HEK293 (cell line): Measurements from ENCODE around the gene AAK1.

Experiments used
- CTCF ChIA-PET: fragments of 350-600 bp; formaldehyde crosslinking; extraction: SDS; loops from one replicate; lab custom pipeline; 2021; ENCODE audit warnings: antibody characterized with exemption; lab: Yijun Ruan, JAX
- POLR2A ChIA-PET: fragments of 300-600 bp; formaldehyde crosslinking; extraction: SDS; loops from one replicate; lab custom pipeline; 2020; ENCODE audit warnings: antibody characterized with exemption, inconsistent platforms; lab: Yijun Ruan, JAX
- H3K27ac ChIP-seq: fragments of 200-500 bp; sonication (Bioruptor generic); 2 replicates; pipeline ENCODE4 v1.5.1; 2014; ENCODE audit warnings: low read depth, low read length, control low read depth, inconsistent platforms; ENCODE audit errors: extremely low read depth
- H3K36me3 ChIP-seq, 2 experiments: fragments of 200-500 bp in 1 of 2; sonication (Bioruptor generic) in 1 of 2; 1 replicate in 1 of 2; 2 replicates in 1 of 2; pipeline ENCODE4 v1.5.1; 2014 to 2017; ENCODE audit warnings: inconsistent platforms in 2 of 2, low read length in 2 of 2; ENCODE audit not compliant: control insufficient read depth in 2 of 2, insufficient read depth in 1 of 2
- H3K4me1 ChIP-seq: fragments of 200-500 bp; sonication (Bioruptor generic); 2 replicates; pipeline ENCODE4 v1.5.1; 2014; ENCODE audit warnings: mild to moderate bottlenecking, low read length, inconsistent platforms; ENCODE audit not compliant: control insufficient read depth, insufficient read depth
- H3K4me3 ChIP-seq: 2 replicates; pipeline ENCODE4 v1.5.1; 2011; ENCODE audit warnings: low read depth, mild to moderate bottlenecking, control low read depth, low read length, moderate library complexity
- H3K9me3 ChIP-seq: fragments of 200-500 bp; sonication (Bioruptor generic); 2 replicates; pipeline ENCODE4 v1.5.1; 2014; ENCODE audit warnings: low read depth, low read length, inconsistent platforms; ENCODE audit not compliant: control insufficient read depth, insufficient read depth
- BCL11A ChIP-seq: fragments of 450-650 bp; formaldehyde crosslinking; IDR thresholded peaks from 2 replicates; pipeline ENCODE4 v1.5.1; 2016; ENCODE audit warnings: low read depth, missing biosample characterization, missing genetic modification characterization
- BCL11B ChIP-seq: fragments of 450-650 bp; formaldehyde crosslinking; IDR thresholded peaks from 2 replicates; pipeline ENCODE4 v1.5.1; 2016; ENCODE audit warnings: low read depth, missing biosample characterization, missing genetic modification characterization
- BCL6B ChIP-seq: fragments of 450-650 bp; formaldehyde crosslinking; IDR thresholded peaks from 2 replicates; pipeline ENCODE4 v1.5.1; 2017; ENCODE audit warnings: missing biosample characterization, missing genetic modification characterization
- IKZF3 ChIP-seq: fragments of 450-650 bp; IDR thresholded peaks from 2 replicates; pipeline ENCODE4 v1.5.0; 2018; ENCODE audit warnings: missing biosample characterization, mild to moderate bottlenecking, missing genetic modification characterization, moderate library complexity
- KLF17 ChIP-seq: fragments of 450-650 bp; formaldehyde crosslinking; IDR thresholded peaks from 2 replicates; pipeline ENCODE4 v1.5.1; 2016; ENCODE audit warnings: missing biosample characterization, missing genetic modification characterization
- PATZ1 ChIP-seq: fragments of 450-650 bp; formaldehyde crosslinking; IDR thresholded peaks from 2 replicates; pipeline ENCODE4 v1.5.1; 2016; ENCODE audit warnings: missing biosample characterization, missing genetic modification characterization
- ZNF10 ChIP-seq: fragments of 450-650 bp; formaldehyde crosslinking; IDR thresholded peaks from 2 replicates; pipeline ENCODE4 v1.5.1; 2017; ENCODE audit warnings: missing biosample characterization, missing genetic modification characterization
- ZNF138 ChIP-seq: fragments of 450-650 bp; formaldehyde crosslinking; IDR thresholded peaks from 2 replicates; pipeline ENCODE4 v1.5.1; 2016; ENCODE audit warnings: missing biosample characterization, missing genetic modification characterization, borderline replicate concordance
- ZNF157 ChIP-seq: fragments of 450-650 bp; formaldehyde crosslinking; IDR thresholded peaks from 2 replicates; pipeline ENCODE4 v1.5.1; 2016; ENCODE audit warnings: missing biosample characterization, missing genetic modification characterization
- ZNF266 ChIP-seq: fragments of 450-650 bp; formaldehyde crosslinking; IDR thresholded peaks from 2 replicates; pipeline ENCODE4 v1.5.1; 2016; ENCODE audit warnings: missing biosample characterization, missing genetic modification characterization, low read depth
- ZNF37A ChIP-seq: fragments of 450-650 bp; IDR thresholded peaks from 2 replicates; pipeline ENCODE4 v1.5.1; 2018; ENCODE audit warnings: missing biosample characterization, missing genetic modification characterization
- ZNF416 ChIP-seq: fragments of 450-650 bp; formaldehyde crosslinking; IDR thresholded peaks from 2 replicates; pipeline ENCODE4 v1.5.1; 2016; ENCODE audit warnings: missing biosample characterization, missing genetic modification characterization
- ZNF48 ChIP-seq: fragments of 450-650 bp; formaldehyde crosslinking; IDR thresholded peaks from 2 replicates; pipeline ENCODE4 v1.5.1; 2016; ENCODE audit warnings: missing biosample characterization, missing genetic modification characterization
- ZNF514 ChIP-seq: fragments of 450-650 bp; formaldehyde crosslinking; IDR thresholded peaks from 2 replicates; pipeline ENCODE4 v1.5.1; 2016; ENCODE audit warnings: missing biosample characterization, missing genetic modification characterization
- ZNF518A ChIP-seq: fragments of 450-650 bp; formaldehyde crosslinking; conservative IDR thresholded peaks from 2 replicates; pipeline ENCODE4 v1.5.1; 2016; ENCODE audit warnings: low read depth, missing biosample characterization, missing genetic modification characterization
- ZNF521 ChIP-seq: fragments of 450-650 bp; formaldehyde crosslinking; IDR thresholded peaks from 2 replicates; pipeline ENCODE4 v1.5.1; 2017; ENCODE audit warnings: missing biosample characterization, mild to moderate bottlenecking, missing genetic modification characterization
- ZNF585B ChIP-seq: fragments of 450-650 bp; formaldehyde crosslinking; IDR thresholded peaks from 2 replicates; pipeline ENCODE4 v1.5.1; 2016; ENCODE audit warnings: missing biosample characterization, missing genetic modification characterization
- ZNF610 ChIP-seq: fragments of 450-650 bp; formaldehyde crosslinking; IDR thresholded peaks from 2 replicates; pipeline ENCODE4 v1.5.1; 2016; ENCODE audit warnings: missing biosample characterization, missing genetic modification characterization, borderline replicate concordance
- ZNF639 ChIP-seq: fragments of 450-650 bp; formaldehyde crosslinking; IDR thresholded peaks from 2 replicates; pipeline ENCODE4 v1.5.1; 2016; ENCODE audit warnings: missing biosample characterization, missing genetic modification characterization
- ZNF701 ChIP-seq: fragments of 450-650 bp; formaldehyde crosslinking; IDR thresholded peaks from 2 replicates; pipeline ENCODE4 v1.5.1; 2016; ENCODE audit warnings: missing biosample characterization, missing genetic modification characterization
- ZNF791 ChIP-seq: fragments of 450-650 bp; formaldehyde crosslinking; IDR thresholded peaks from 2 replicates; pipeline ENCODE4 v1.5.1; 2016; ENCODE audit warnings: missing biosample characterization, missing genetic modification characterization
- ZSCAN18 ChIP-seq: fragments of 450-650 bp; formaldehyde crosslinking; IDR thresholded peaks from 2 replicates; pipeline ENCODE4 v1.5.1; 2016; ENCODE audit warnings: missing biosample characterization, missing genetic modification characterization

AAK1 gene

GRCh38 chr2:69669666-69670065 is 26.1 kb upstream of the AAK1 start (continued):
- TF ChIP-seq ZNF518A (no peak), ZNF521 (tag by site-specific recombination) (no peak), ZSCAN18 (tag by site-specific recombination) (no peak), IKZF3 (tag by site-specific recombination) (no peak), ZNF10 (tag by site-specific recombination) (no peak), ZNF416 (tag by site-specific recombination) (no peak), ZNF701 (tag by site-specific recombination) (no peak), ZNF610 (tag by site-specific recombination) (no peak), ZNF138 (tag by site-specific recombination) (no peak), ZNF37A (no peak)

GRCh38 chr2:69668598-69668997 is 25.1 kb upstream of the AAK1 start:
- ChIA-PET CTCF (no interaction called here), POLR2A (no interaction called here)
- H3K4me3 ChIP-seq, result no peak overlapping the region
- TF ChIP-seq ZNF639 (tag by site-specific recombination), result no peak
- TF ChIP-seq ZNF48 (tag by site-specific recombination), result no peak
- TF ChIP-seq ZNF138 (tag by site-specific recombination), result no peak
- TF ChIP-seq ZNF157, result no peak
- no peak for TF ChIP-seq ZNF514
- TF ChIP-seq BCL11B (tag by site-specific recombination), result no peak
- no peaks in the 10 kb centered on the region; a peak in 1 of 3 replicates for H3K36me3 ChIP-seq
- H3K9me3 ChIP-seq, result no peaks in the 10 kb centered on the region
- no peak overlapping the region for H3K27ac ChIP-seq
- H3K4me1 ChIP-seq, result 0 out of 2 replicates have a peak, but pooled peaks cover 3% of the 10 kb centered on the region

GRCh38 chr2:69667805-69668382 is 24.4 kb upstream of the AAK1 start:
- no peaks in the 10 kb centered on the region; a peak in 1 of 3 replicates for H3K36me3 ChIP-seq
- 0 out of 2 replicates have a peak, but pooled peaks cover 3% of the 10 kb centered on the region for H3K4me1 ChIP-seq
- H3K4me3 ChIP-seq, result no peak overlapping the region
- H3K27ac ChIP-seq, result no peak overlapping the region
- CTCF ChIA-PET, result no interaction called here
- POLR2A ChIA-PET, result no interaction called here
- H3K9me3 ChIP-seq, result no peaks in the 10 kb centered on the region
- no peak for TF ChIP-seq ZNF585B
- no peak for TF ChIP-seq ZNF791 (tag by site-specific recombination)
- TF ChIP-seq ZNF266 (tag by site-specific recombination), result no peak
- no peak; the same call in 1 of the 2 replicates for TF ChIP-seq BCL6B (tag by site-specific recombination)
- no peak for TF ChIP-seq PATZ1 (tag by site-specific recombination)
- no peak for TF ChIP-seq BCL11A (tag by site-specific recombination)
- no peak for TF ChIP-seq KLF17 (tag by site-specific recombination)
- TF ChIP-seq ZNF138 (tag by site-specific recombination), result no peak
